Peyer's patch (tissue), 4 donors: ENCODE data around the gene KLHL2. TPM values are rescaled to one million over a fixed set of nuclear protein-coding genes. Genes with fewer than 3 reads are reported as not detected.
A peak's percentile ranks its signal among the peaks of the same experiment; 100 is the strongest.
"Not testable (repeated sequence)": the region's sequence is repeated elsewhere in the genome, so short reads cannot be mapped to it uniquely, and the experiment has no call there.

Experiments used
- DNase-seq, 3 donors: peaks; one replicate each; pipeline ENCODE4 v3.0.0-alpha.2; 2017 to 2019
- H3K27ac ChIP-seq, 4 donors: fragments of 200-600 bp; sonication (generic); one replicate each; pipeline ENCODE4 v1.5.1; 2016 to 2019
- H3K27me3 ChIP-seq, 2 donors: fragments of 200-600 bp; sonication (generic); one replicate each; pipeline ENCODE4 v1.5.1; 2019
- H3K36me3 ChIP-seq, 3 donors: fragments of 200-600 bp; sonication (generic); one replicate each; pipeline ENCODE4 v1.5.1; 2016 to 2019
- H3K4me1 ChIP-seq, 4 donors: fragments of 200-600 bp; sonication (generic); one replicate each; pipeline ENCODE4 v1.5.1; 2016 to 2019
- H3K4me3 ChIP-seq, 4 donors: fragments of 200-600 bp; sonication (generic); 1 replicate in 3 of 4; 2 replicates in 1 of 4; pipeline ENCODE4 v1.5.1; 2016 to 2019; ENCODE audit warnings: mild to moderate bottlenecking in 1 of 4
- H3K9me3 ChIP-seq, 4 donors: fragments of 200-600 bp; sonication (generic); one replicate each; pipeline ENCODE4 v1.5.1; 2016 to 2019; ENCODE audit warnings: mild to moderate bottlenecking in 1 of 4
- CTCF ChIP-seq, 6 experiments: fragments of 450-650 bp in 4 of 6; fragments of 200-600 bp in 2 of 6; sonication (generic) in 1 of 6; IDR thresholded peaks; one replicate each; pipeline ENCODE4 v1.5.1; 2017 to 2019; ENCODE audit warnings: antibody characterized with exemption in 6 of 6, mild to moderate bottlenecking in 3 of 6, moderate library complexity in 1 of 6
- POLR2A ChIP-seq, 2 donors: fragments of 450-650 bp; IDR thresholded peaks; one replicate each; pipeline ENCODE4 v1.5.1; 2017; ENCODE audit warnings: antibody characterized with exemption in 2 of 2, mild to moderate bottlenecking in 2 of 2, moderate library complexity in 2 of 2
- total RNA-seq, 4 donors: library from RNA; depleted of rRNA; stranded (reverse); fragments of >200 nt; gene quantifications; one replicate each; pipeline ENCODE4 v1.1.0, GENCODE V29; 2016

Gene KLHL2
- total RNA-seq, 4 donors from 2014 or later: 6.1 to 26.4 (median 10.6) TPM

GRCh38 chr4:165234766-165235165 is 27.4 kb downstream of the KLHL2 start:
- Histone ChIP-seq H3K36me3 (peaks cover 0 to 5% (median 0%) of the 10 kb centered on the region in 3 donors), H3K27ac (no peak overlapping the region), H3K9me3 (no peaks in the 10 kb centered on the region), H3K4me3 (no peak overlapping the region), H3K27me3 (no peaks in the 10 kb centered on the region), H3K4me1 (no peaks in the 10 kb centered on the region)
- TF ChIP-seq POLR2A (IDR thresholded peaks at IDR 0.05): no peak
- no peak for TF ChIP-seq CTCF (IDR thresholded peaks at IDR 0.05)
- DNase-seq: no peak

DNA sequence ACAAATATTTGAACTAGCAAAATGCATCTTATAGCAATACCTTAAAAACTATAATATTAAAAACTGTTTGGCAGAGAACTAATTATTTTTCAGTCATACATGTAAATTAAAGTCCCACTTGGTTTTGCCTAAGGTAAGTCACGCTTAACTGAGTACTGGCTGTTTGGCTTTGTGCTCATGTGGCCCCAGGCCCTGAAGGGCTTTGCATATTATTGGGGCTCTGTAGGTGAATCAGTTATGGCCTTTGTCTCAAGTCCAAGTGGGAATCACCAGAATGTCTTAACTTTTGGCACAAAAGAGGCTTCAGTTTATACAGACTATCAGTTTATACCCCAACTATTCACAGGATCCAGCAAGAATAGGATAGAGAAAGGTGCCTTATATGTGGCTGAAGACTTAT is 29.5 kb downstream of the KLHL2 start:
- not testable (repeated sequence) for H3K4me1 ChIP-seq, DNase-seq, H3K9me3 ChIP-seq, H3K4me3 ChIP-seq, H3K36me3 ChIP-seq, H3K27ac ChIP-seq, H3K27me3 ChIP-seq

- H3K27me3 ChIP-seq, H3K27ac ChIP-seq, H3K4me3 ChIP-seq, H3K4me1 ChIP-seq, DNase-seq, H3K36me3 ChIP-seq, H3K9me3 ChIP-seq: not testable (repeated sequence)
Observed at GRCh38 chr4:165238041-165238640, 30.8 kb downstream of the KLHL2 start.

DNA sequence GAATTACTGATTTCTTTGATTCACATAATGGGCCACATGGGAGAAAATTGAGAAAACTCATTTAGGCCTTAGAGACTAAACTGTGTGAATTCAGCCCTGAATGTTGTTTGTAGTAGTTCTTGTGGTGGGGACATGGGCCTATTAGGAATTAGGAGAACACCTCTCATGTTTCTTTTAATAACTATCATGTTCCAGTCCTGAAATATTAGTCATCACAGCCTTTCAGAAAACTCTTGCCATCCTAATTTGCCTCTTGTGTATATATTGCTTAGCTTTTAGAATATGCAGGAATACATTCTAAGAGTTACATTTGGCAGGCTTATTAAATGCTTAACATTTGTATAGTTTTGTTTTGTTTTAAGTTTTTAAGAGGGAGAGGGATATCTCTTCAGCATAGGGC is 33.4 kb downstream of the KLHL2 start:
- H3K27me3 ChIP-seq, H3K36me3 ChIP-seq, H3K27ac ChIP-seq, DNase-seq, H3K9me3 ChIP-seq, H3K4me1 ChIP-seq, H3K4me3 ChIP-seq: not testable (repeated sequence)

GRCh38 chr4:165244148-165244547 is 36.8 kb downstream of the KLHL2 start:
- H3K4me3 ChIP-seq, H3K27ac ChIP-seq, H3K4me1 ChIP-seq, H3K9me3 ChIP-seq, H3K27me3 ChIP-seq, H3K36me3 ChIP-seq, DNase-seq: not testable (repeated sequence)

- not testable (repeated sequence) for H3K36me3 ChIP-seq, H3K4me1 ChIP-seq, H3K27ac ChIP-seq, H3K4me3 ChIP-seq, H3K9me3 ChIP-seq, DNase-seq, H3K27me3 ChIP-seq
Observed at GRCh38 chr4:165244587-165245186, 37.3 kb downstream of the KLHL2 start.

DNA sequence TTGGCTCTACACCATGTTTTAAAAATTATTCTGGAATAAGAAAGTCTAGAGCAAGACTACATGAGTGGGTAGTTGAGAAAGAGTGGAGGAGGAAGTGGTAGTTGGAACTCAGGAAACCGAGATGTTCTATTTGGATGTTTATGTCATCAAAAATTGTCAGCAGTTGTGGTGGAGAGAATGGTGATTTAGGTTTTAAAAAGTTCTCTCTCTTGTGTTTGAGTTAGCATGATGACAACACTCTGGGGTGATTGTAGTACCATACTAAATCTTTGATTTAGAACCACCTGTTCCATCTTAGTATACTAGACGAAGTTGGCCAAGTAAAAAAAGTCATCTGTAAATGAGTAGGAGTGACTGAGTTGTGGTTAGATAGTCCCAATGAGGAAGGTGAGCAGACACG is 40.7 kb downstream of the KLHL2 start:
- Histone ChIP-seq H3K9me3 (no peaks in the 10 kb centered on the region), H3K27ac (peak overlapping the region in 1 of 4 donors; percentile 5), H3K4me3 (no peak overlapping the region), H3K27me3 (no peaks in the 10 kb centered on the region), H3K36me3 (no peaks in the 10 kb centered on the region), H3K4me1 (no peaks in the 10 kb centered on the region)
- no peak for DNase-seq
- TF ChIP-seq CTCF (IDR thresholded peaks at IDR 0.05) (no peak), POLR2A (IDR thresholded peaks at IDR 0.05) (no peak)

- not testable (repeated sequence) for H3K9me3 ChIP-seq, H3K4me3 ChIP-seq, H3K27me3 ChIP-seq, DNase-seq, H3K4me1 ChIP-seq, H3K36me3 ChIP-seq, H3K27ac ChIP-seq
Observed at GRCh38 chr4:165248904-165249303, 41.5 kb downstream of the KLHL2 start.

- not testable (repeated sequence) for DNase-seq, H3K27me3 ChIP-seq, H3K36me3 ChIP-seq, H3K4me3 ChIP-seq, H3K9me3 ChIP-seq, H3K4me1 ChIP-seq, H3K27ac ChIP-seq
Observed at GRCh38 chr4:165254771-165255170, 47.4 kb downstream of the KLHL2 start.

DNA sequence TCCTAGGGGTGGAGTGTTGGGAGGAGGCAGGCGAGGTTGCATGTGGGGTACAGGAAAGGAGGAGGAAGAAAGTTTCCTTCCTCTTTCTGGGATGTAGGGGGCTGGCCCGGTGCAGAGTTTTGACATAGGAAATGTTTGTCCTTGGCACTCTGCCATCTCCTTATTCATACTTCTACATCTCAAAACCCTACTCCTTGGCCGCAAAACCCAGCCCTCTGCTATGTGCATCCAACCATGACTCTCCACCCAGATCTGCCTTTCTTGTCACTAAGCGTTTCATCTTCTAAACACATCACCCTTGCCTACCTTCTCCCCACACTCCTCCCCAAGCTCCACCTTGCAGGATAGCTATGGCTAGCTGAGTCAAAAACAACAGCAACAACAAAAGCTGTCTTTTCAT is 48.1 kb downstream of the KLHL2 start:
- DNase-seq: peak in 2 of 3 donors; percentile 67 to 69
- not testable (repeated sequence) for H3K27me3 ChIP-seq, H3K4me3 ChIP-seq, H3K9me3 ChIP-seq, H3K36me3 ChIP-seq, H3K4me1 ChIP-seq
- peak overlapping the region in 1 of 4 donors; percentile 10 for H3K27ac ChIP-seq

- not testable (repeated sequence) for H3K36me3 ChIP-seq, DNase-seq, H3K9me3 ChIP-seq, H3K4me3 ChIP-seq, H3K27me3 ChIP-seq, H3K4me1 ChIP-seq, H3K27ac ChIP-seq
Observed at GRCh38 chr4:165256074-165256659, 48.8 kb downstream of the KLHL2 start.

DNA sequence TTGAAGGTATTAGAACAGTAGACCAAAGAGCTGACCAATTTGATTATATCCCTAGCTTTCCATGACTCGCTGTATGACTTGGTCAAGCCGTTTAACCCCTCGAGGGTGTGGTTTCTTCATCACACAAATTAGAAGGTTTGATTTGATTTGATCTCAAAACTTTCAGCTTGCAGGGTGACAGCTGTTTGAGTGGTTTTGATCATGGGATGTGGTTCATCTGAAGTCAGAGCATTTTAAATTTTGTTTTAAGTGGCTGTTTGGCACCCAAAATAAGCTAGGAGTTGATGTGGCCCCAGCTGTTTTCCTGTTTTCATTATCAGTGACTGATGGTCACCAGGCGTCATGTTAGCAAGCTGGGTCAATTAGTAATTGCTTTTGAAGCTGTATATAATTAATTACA is 52.4 kb downstream of the KLHL2 start:
- H3K27me3 ChIP-seq, DNase-seq, H3K4me1 ChIP-seq, H3K4me3 ChIP-seq, H3K9me3 ChIP-seq, H3K27ac ChIP-seq, H3K36me3 ChIP-seq: not testable (repeated sequence)

GRCh38 chr4:165262306-165262705 is 54.9 kb downstream of the KLHL2 start:
- not testable (repeated sequence) for H3K4me1 ChIP-seq, H3K4me3 ChIP-seq, H3K27ac ChIP-seq, H3K27me3 ChIP-seq, H3K36me3 ChIP-seq, H3K9me3 ChIP-seq, DNase-seq
